Measurements from ENCODE around the gene SEL1L2.

The SEL1L2 gene

DNA sequence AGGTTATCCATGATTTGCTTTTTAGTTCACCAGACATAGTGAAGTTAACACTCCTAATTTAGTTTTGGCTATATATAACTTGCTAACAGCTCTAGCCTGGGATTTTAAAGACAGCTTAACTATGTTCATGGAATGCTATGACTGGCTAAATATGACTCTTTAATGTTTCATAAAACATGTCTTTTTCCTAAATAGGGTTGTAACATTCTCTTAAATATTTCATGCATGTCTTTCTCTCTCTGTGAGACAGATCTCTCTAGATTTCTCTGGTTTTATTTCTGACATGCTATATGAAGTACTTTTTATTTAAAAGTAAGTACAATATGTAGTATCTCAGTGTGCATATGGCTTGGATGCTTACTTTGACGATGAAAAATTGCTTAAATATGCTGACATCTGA lies 40.6 kb upstream of the SEL1L2 start:
- Histone ChIP-seq H3F3A (ENCODE audit: control insufficient read depth, insufficient read depth) (no peaks in the 10 kb centered on the region), H3K9me2 (replicated peaks; ENCODE audit: control insufficient read depth, low read length) (no peaks in the 10 kb centered on the region), H3K4me1 (ENCODE audit: control insufficient read depth, low read length) (no peaks in the 10 kb centered on the region), H3K27me3 (ENCODE audit: control insufficient read depth, low read length) (no peaks in the 10 kb centered on the region), H4K20me1 (ENCODE audit: control insufficient read depth, insufficient read depth, low read depth, low read length) (no peaks in the 10 kb centered on the region), H3K36me3 (ENCODE audit: control insufficient read depth, low read length) (no peaks in the 10 kb centered on the region), H3K4me3 (ENCODE audit: low read length) (no peak overlapping the region), H3K9me3 (ENCODE audit: control insufficient read depth, insufficient read depth, low read length) (no peaks in the 10 kb centered on the region), H3K27ac (ENCODE audit: low read depth, low read length) (no peak overlapping the region), H3K4me2 (ENCODE audit: low read length) (no peak overlapping the region), H3K79me2 (ENCODE audit: control insufficient read depth, low read length) (no peaks in the 10 kb centered on the region)
- TF ChIP-seq EZH2phosphoT487 (IDR thresholded peaks at IDR 0.05; ENCODE audit: borderline replicate concordance, low read length) (no peak), CTCF (IDR thresholded peaks at IDR 0.05; ENCODE audit: low read depth, low read length, poor library complexity, severe bottlenecking) (no peak)

GRCh38 chr20:14012671-14013070 lies 22.3 kb upstream of the SEL1L2 start:
- TF ChIP-seq EZH2phosphoT487 (IDR thresholded peaks at IDR 0.05; ENCODE audit: borderline replicate concordance, low read length): no peak
- no peak for TF ChIP-seq CTCF (IDR thresholded peaks at IDR 0.05; ENCODE audit: low read depth, low read length, poor library complexity, severe bottlenecking)
- Histone ChIP-seq H3K79me2 (ENCODE audit: control insufficient read depth, low read length) (no peaks in the 10 kb centered on the region), H3K4me1 (ENCODE audit: control insufficient read depth, low read length) (no peaks in the 10 kb centered on the region), H3K27ac (ENCODE audit: low read depth, low read length) (no peak overlapping the region), H3K9me2 (replicated peaks; ENCODE audit: control insufficient read depth, low read length) (no peaks in the 10 kb centered on the region), H4K20me1 (ENCODE audit: control insufficient read depth, insufficient read depth, low read depth, low read length) (no peaks in the 10 kb centered on the region), H3F3A (ENCODE audit: control insufficient read depth, insufficient read depth) (no peaks in the 10 kb centered on the region), H3K9me3 (ENCODE audit: control insufficient read depth, insufficient read depth, low read length) (no peaks in the 10 kb centered on the region), H3K4me2 (ENCODE audit: low read length) (no peak overlapping the region), H3K4me3 (ENCODE audit: low read length) (no peak overlapping the region), H3K27me3 (ENCODE audit: control insufficient read depth, low read length) (no peaks in the 10 kb centered on the region), H3K36me3 (ENCODE audit: control insufficient read depth, low read length) (no peaks in the 10 kb centered on the region)

- Histone ChIP-seq H4K20me1 (ENCODE audit: control insufficient read depth, insufficient read depth, low read depth, low read length) (no peaks in the 10 kb centered on the region), H3K4me2 (ENCODE audit: low read length) (no peak overlapping the region), H3K27ac (ENCODE audit: low read depth, low read length) (no peak overlapping the region), H3K9me2 (replicated peaks; ENCODE audit: control insufficient read depth, low read length) (no peaks in the 10 kb centered on the region), H3K4me3 (ENCODE audit: low read length) (no peak overlapping the region), H3K4me1 (ENCODE audit: control insufficient read depth, low read length) (no peaks in the 10 kb centered on the region), H3K79me2 (ENCODE audit: control insufficient read depth, low read length) (no peaks in the 10 kb centered on the region), H3K27me3 (ENCODE audit: control insufficient read depth, low read length) (no peaks in the 10 kb centered on the region), H3F3A (ENCODE audit: control insufficient read depth, insufficient read depth) (no peaks in the 10 kb centered on the region), H3K9me3 (ENCODE audit: control insufficient read depth, insufficient read depth, low read length) (no peaks in the 10 kb centered on the region), H3K36me3 (ENCODE audit: control insufficient read depth, low read length) (no peaks in the 10 kb centered on the region)
- TF ChIP-seq CTCF (IDR thresholded peaks at IDR 0.05; ENCODE audit: low read depth, low read length, poor library complexity, severe bottlenecking): no peak
- TF ChIP-seq EZH2phosphoT487 (IDR thresholded peaks at IDR 0.05; ENCODE audit: borderline replicate concordance, low read length): no peak
Observed at GRCh38 chr20:14009208-14009607, 18.8 kb upstream of the SEL1L2 start.

- no peaks in the 10 kb centered on the region for H3K27me3 ChIP-seq (ENCODE audit: control insufficient read depth, low read length)
- H3K9me3 ChIP-seq (ENCODE audit: control insufficient read depth, insufficient read depth, low read length): no peaks in the 10 kb centered on the region
- no peaks in the 10 kb centered on the region for H3K4me1 ChIP-seq (ENCODE audit: control insufficient read depth, low read length)
- H3K36me3 ChIP-seq (ENCODE audit: control insufficient read depth, low read length): no peaks in the 10 kb centered on the region
- H3K4me3 ChIP-seq (ENCODE audit: low read length): no peak overlapping the region
- H3K4me2 ChIP-seq (ENCODE audit: low read length): no peak overlapping the region
- no peaks in the 10 kb centered on the region for H4K20me1 ChIP-seq (ENCODE audit: control insufficient read depth, insufficient read depth, low read depth, low read length)
- no peak overlapping the region for H3K27ac ChIP-seq (ENCODE audit: low read depth, low read length)
- TF ChIP-seq EZH2phosphoT487 (IDR thresholded peaks at IDR 0.05; ENCODE audit: borderline replicate concordance, low read length) (no peak), CTCF (IDR thresholded peaks at IDR 0.05; ENCODE audit: low read depth, low read length, poor library complexity, severe bottlenecking) (no peak)
- no peaks in the 10 kb centered on the region for H3F3A ChIP-seq (ENCODE audit: control insufficient read depth, insufficient read depth)
- H3K79me2 ChIP-seq (ENCODE audit: control insufficient read depth, low read length): no peaks in the 10 kb centered on the region
- no peaks in the 10 kb centered on the region for H3K9me2 ChIP-seq (replicated peaks; ENCODE audit: control insufficient read depth, low read length)
Observed at GRCh38 chr20:14005996-14006395, 15.6 kb upstream of the SEL1L2 start.
